DND-41 (cell line): ENCODE measurements around the gene CLCA2.

Source experiments
- ATAC-seq: fragments of 200-7000 bp; cut with Tn5 transposase; 3 replicates; pipeline ENCODE4 v1.9.1; 2021; ENCODE audit warnings: low read depth; ENCODE audit not compliant: insufficient read depth
- DNase-seq: peaks from one replicate; pipeline ENCODE4 v3.0.0-alpha.2; 2020
- H2AFZ ChIP-seq: 2 replicates; pipeline ENCODE4 v1.6.0; 2012; ENCODE audit warnings: low read depth, low read length
- H3K27ac ChIP-seq: 2 replicates; pipeline ENCODE4 v1.5.1; 2012; ENCODE audit warnings: low read length, inconsistent platforms
- H3K27me3 ChIP-seq: fragments of 200-600 bp; sonication (generic); 2 replicates; pipeline ENCODE4 v1.6.0; 2012; ENCODE audit warnings: low read length, mild to moderate bottlenecking, inconsistent platforms; ENCODE audit not compliant: insufficient read depth, poor library complexity
- H3K36me3 ChIP-seq: 2 replicates; pipeline ENCODE4 v1.5.1; 2012; ENCODE audit warnings: low read length, inconsistent platforms; ENCODE audit not compliant: insufficient read depth
- H3K4me1 ChIP-seq: 2 replicates; pipeline ENCODE4 v1.5.1; 2012; ENCODE audit warnings: mild to moderate bottlenecking, low read length; ENCODE audit not compliant: insufficient read depth
- H3K4me2 ChIP-seq: 2 replicates; pipeline ENCODE4 v1.6.0; 2012; ENCODE audit warnings: mild to moderate bottlenecking, moderate library complexity, low read length, inconsistent platforms; ENCODE audit not compliant: insufficient read depth
- H3K4me3 ChIP-seq, 2 experiments: fragments of 200-600 bp in 1 of 2; shearing (Covaris generic) in 1 of 2; 2 replicates each; pipeline ENCODE4 v1.5.1; 2012 to 2016; ENCODE audit warnings: inconsistent platforms in 2 of 2, low read length in 2 of 2, mild to moderate bottlenecking in 2 of 2, low read depth in 1 of 2, moderate library complexity in 1 of 2
- H3K79me2 ChIP-seq: 2 replicates; pipeline ENCODE4 v1.6.0; 2012; ENCODE audit warnings: low read length, inconsistent platforms; ENCODE audit not compliant: insufficient read depth
- H3K9ac ChIP-seq: 2 replicates; pipeline ENCODE4 v1.6.0; 2012; ENCODE audit warnings: low read depth, mild to moderate bottlenecking, inconsistent platforms, low read length, moderate library complexity
- H3K9me3 ChIP-seq: 2 replicates; pipeline ENCODE4 v1.5.1; 2012; ENCODE audit warnings: low read length, moderate library complexity, mild to moderate bottlenecking, inconsistent platforms; ENCODE audit not compliant: insufficient read depth, severe bottlenecking
- H4K20me1 ChIP-seq: 2 replicates; pipeline ENCODE4 v1.6.0; 2012; ENCODE audit warnings: low read length; ENCODE audit not compliant: insufficient read depth
- CTCF ChIP-seq: IDR thresholded peaks from 2 replicates; pipeline ENCODE4 v1.5.1; 2012; ENCODE audit warnings: borderline replicate concordance, low read length, moderate library complexity, mild to moderate bottlenecking; ENCODE audit not compliant: poor library complexity, severe bottlenecking; ENCODE audit errors: extremely low read depth
- EZH2 ChIP-seq: IDR thresholded peaks from 3 replicates; pipeline ENCODE4 v1.6.1; 2012; ENCODE audit warnings: borderline replicate concordance, low read depth, mild to moderate bottlenecking, moderate library complexity, low read length, inconsistent platforms; ENCODE audit not compliant: severe bottlenecking

The CLCA2 gene

GRCh38 chr1:86504137-86504479 is 80.1 kb downstream of the CLCA2 start:
- no peak overlapping the region for H3K4me2 ChIP-seq
- H2AFZ ChIP-seq: no peak overlapping the region
- TF ChIP-seq EZH2 (no peak), CTCF (no peak)
- DNase-seq (no peak), ATAC-seq (no peak)
- H3K79me2 ChIP-seq: no peaks in the 10 kb centered on the region
- H3K36me3 ChIP-seq: no peaks in the 10 kb centered on the region
- H3K27me3 ChIP-seq: peaks cover 3% of the 10 kb centered on the region
- no peak overlapping the region for H3K27ac ChIP-seq
- H3K9me3 ChIP-seq: no peaks in the 10 kb centered on the region
- peaks cover 8% of the 10 kb centered on the region for H3K4me1 ChIP-seq
- H3K4me3 ChIP-seq: no peak overlapping the region
- no peaks in the 10 kb centered on the region for H4K20me1 ChIP-seq
- no peak overlapping the region for H3K9ac ChIP-seq

GRCh38 chr1:86504895-86505563 is 81.1 kb downstream of the CLCA2 start:
- Histone ChIP-seq H3K4me3 (no peak overlapping the region), H3K9me3 (no peaks in the 10 kb centered on the region), H3K4me2 (no peak overlapping the region), H3K4me1 (peaks cover 8% of the 10 kb centered on the region), H3K79me2 (no peaks in the 10 kb centered on the region), H3K36me3 (no peaks in the 10 kb centered on the region), H4K20me1 (no peaks in the 10 kb centered on the region), H3K27ac (no peak overlapping the region), H2AFZ (no peak overlapping the region), H3K9ac (no peak overlapping the region), H3K27me3 (peaks cover 3% of the 10 kb centered on the region)
- no peak for TF ChIP-seq EZH2
- no peak for TF ChIP-seq CTCF
- DNase-seq (no peak), ATAC-seq (no peak)

GRCh38 chr1:86505564-86505902 is 81.6 kb downstream of the CLCA2 start:
- no peak for DNase-seq
- Histone ChIP-seq H3K79me2 (no peaks in the 10 kb centered on the region), H3K27ac (no peak overlapping the region), H3K9ac (no peak overlapping the region), H3K36me3 (no peaks in the 10 kb centered on the region), H2AFZ (no peak overlapping the region), H3K9me3 (no peaks in the 10 kb centered on the region), H3K4me1 (peaks cover 8% of the 10 kb centered on the region), H3K4me3 (no peak overlapping the region), H3K4me2 (no peak overlapping the region), H4K20me1 (no peaks in the 10 kb centered on the region), H3K27me3 (peaks cover 3% of the 10 kb centered on the region)
- no peak for ATAC-seq
- TF ChIP-seq EZH2 (no peak), CTCF (no peak)
